Adrenal gland (tissue), 5 donors: ENCODE data around the gene DTD2.

Experiments
- POLR2A ChIP-seq, 2 donors: fragments of 450-650 bp; IDR thresholded peaks; one replicate each; pipeline ENCODE4 v1.6.1; 2017; ENCODE audit warnings: antibody characterized with exemption in 2 of 2, mild to moderate bottlenecking in 2 of 2, moderate library complexity in 1 of 2
- TF ChIP-seq, protein P1 (sequence below), 6 experiments: fragments of 450-650 bp in 4 of 6; fragments of 200-600 bp in 2 of 6; sonication (generic) in 1 of 6; IDR thresholded peaks; 1 replicate in 5 of 6; 2 replicates in 1 of 6; pipeline versions ENCODE4 v1.5.1 to v1.8.0; 2016 to 2021; ENCODE audit warnings: antibody characterized with exemption in 6 of 6, mild to moderate bottlenecking in 2 of 6, moderate library complexity in 1 of 6
- donor health status: DM: no; HTN: no; CAD: no.

- no peak for TF ChIP-seq POLR2A (IDR thresholded peaks at IDR 0.05)
- TF ChIP-seq, protein P1, sequence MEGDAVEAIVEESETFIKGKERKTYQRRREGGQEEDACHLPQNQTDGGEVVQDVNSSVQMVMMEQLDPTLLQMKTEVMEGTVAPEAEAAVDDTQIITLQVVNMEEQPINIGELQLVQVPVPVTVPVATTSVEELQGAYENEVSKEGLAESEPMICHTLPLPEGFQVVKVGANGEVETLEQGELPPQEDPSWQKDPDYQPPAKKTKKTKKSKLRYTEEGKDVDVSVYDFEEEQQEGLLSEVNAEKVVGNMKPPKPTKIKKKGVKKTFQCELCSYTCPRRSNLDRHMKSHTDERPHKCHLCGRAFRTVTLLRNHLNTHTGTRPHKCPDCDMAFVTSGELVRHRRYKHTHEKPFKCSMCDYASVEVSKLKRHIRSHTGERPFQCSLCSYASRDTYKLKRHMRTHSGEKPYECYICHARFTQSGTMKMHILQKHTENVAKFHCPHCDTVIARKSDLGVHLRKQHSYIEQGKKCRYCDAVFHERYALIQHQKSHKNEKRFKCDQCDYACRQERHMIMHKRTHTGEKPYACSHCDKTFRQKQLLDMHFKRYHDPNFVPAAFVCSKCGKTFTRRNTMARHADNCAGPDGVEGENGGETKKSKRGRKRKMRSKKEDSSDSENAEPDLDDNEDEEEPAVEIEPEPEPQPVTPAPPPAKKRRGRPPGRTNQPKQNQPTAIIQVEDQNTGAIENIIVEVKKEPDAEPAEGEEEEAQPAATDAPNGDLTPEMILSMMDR (IDR thresholded peaks at IDR 0.05) = no peak
Measured at GRCh38 chr14:31411218-31411727, 46.0 kb downstream of the DTD2 start.
